HG03280 (cell line): ENCODE data around the gene ANTXR1.

Experiments used
- ATAC-seq: cut with Tn5 transposase; IDR thresholded peaks from one replicate; pipeline ENCODE4 v1.9.1; 2021; ENCODE audit warnings: mild to moderate bottlenecking, moderate library complexity; ENCODE audit not compliant: unreplicated experiment

The ANTXR1 gene

DNA sequence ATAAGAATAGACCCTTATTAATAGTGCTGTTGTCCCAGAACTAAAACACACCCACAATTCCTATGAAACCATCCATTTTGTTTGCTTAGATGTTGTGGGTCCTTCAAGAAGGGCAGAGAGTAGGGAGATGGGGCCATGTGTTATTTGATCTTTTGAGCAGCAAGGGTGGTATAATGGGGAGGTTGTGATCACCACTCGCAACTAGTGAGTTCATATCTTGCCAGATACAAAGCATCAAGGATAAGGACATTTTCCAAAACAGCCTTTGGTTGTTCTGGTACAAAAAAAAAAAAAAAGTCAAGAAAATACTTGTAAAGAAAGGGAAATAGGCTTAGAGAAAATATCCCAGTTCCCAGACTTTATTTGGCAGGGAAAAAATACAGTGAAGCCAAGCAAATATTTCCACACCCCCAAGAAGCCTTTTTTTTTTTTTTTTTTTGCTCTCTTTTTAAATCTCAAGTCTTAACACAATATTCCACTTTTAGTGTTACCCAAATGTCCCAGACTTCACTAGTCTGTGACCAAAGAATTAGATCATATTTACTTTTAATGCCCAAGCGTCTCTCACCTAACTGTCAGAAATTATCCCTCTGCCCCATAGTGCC lies 54.1 kb downstream of the ANTXR1 start:
- ATAC-seq = no peak

DNA sequence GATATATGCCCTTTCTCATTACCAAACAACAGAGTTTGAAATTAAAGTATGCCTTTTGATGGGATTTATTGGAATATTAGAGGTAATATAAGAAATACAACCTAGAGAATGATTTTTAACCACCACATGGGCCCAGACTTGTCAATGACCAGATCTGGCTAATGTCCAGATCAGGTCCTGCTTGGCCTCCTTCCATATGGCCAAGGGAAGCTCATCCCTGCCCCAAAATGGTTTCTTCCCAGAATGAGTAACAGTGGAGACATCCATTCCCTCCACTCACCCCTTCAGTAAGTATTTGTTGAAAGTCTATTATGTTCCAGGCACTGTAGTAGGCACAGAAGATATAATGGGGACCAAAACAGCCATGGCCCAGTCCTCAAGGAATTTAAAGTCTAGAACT lies 54.9 kb downstream of the ANTXR1 start:
- ATAC-seq = no peak

DNA sequence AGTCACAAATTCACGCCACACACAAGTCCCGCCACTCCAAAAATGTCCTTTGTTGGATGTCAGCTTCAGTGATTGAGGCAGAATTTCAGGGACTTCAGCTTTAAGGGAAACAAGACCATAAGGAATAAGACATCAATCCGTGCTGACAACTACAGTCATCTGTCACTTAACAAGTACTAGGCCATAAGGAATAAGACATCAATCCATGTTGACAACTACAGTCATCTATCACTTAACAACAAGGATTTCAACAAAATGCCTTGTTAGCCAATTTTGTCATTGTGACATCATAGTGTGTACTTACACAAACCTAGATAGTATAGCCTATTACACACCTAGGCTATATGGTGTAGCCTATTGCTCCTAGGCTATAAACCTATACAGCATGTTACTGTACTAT lies 58.0 kb downstream of the ANTXR1 start:
- no peak for ATAC-seq

DNA sequence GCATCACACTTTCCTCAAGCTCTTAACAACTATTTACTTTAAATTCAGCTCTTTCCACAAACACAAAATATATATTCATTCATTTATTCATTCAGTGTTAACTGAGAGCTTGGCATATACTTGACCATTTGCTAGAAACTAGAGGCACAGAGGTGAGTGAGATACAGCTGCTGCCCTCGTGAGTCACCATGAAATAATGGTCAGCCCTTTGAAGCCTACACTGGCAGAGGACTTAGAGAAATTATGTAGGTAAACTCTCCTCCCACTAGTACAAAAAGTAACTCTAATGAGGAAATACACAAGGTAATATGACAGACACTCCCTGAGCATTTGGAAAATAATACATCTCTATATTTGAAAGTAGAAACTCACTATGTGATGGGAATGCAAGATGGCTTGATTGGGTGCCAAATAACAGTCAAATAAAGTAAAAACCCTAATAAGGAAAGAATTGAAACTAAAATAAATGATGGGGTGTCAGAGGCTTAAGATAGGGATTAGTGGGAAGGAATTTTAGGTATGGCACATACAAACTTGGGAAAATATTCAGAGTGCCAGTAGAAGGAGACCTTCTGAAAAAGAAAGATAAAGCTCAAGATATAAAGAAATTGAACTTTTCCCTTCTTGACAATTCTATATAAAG lies 61.1 kb downstream of the ANTXR1 start:
- no peak for ATAC-seq

DNA sequence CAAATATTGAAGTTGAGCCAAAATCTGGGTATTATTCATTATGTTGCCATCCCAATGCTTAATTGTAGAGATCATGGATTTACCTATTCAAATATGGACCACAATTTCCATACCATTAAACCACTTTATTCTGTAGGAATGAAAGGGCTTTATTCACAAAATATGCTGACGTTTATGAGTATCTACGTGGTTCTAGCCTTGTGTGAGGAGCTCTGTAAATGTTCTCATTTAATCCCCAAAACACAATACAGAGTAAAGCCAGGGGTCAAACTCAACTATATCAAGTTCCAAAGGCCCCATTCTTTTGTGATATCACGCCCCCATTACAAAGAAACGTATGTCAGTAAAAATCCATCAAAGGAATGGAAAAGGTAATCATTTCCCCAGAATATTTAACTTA lies 61.9 kb downstream of the ANTXR1 start:
- ATAC-seq = no peak

DNA sequence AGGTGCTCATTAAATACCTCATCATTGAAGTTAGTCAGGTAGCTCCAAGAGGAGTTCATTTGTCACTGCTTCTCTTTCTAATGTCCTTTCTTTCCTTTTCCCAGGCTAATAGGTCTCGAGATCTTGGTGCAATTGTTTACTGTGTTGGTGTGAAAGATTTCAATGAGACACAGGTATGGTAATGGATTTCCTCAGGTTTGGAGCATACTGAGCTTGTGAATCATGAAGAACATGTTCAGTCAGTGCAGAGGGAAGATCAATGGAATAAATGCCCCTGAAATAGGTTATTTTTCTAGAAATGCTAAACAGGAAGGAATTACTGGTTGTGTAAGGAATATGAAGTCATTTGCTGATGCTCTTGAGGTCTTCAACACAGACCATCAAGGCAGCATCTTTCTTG lies 62.5 kb downstream of the ANTXR1 start:
- no peak for ATAC-seq

DNA sequence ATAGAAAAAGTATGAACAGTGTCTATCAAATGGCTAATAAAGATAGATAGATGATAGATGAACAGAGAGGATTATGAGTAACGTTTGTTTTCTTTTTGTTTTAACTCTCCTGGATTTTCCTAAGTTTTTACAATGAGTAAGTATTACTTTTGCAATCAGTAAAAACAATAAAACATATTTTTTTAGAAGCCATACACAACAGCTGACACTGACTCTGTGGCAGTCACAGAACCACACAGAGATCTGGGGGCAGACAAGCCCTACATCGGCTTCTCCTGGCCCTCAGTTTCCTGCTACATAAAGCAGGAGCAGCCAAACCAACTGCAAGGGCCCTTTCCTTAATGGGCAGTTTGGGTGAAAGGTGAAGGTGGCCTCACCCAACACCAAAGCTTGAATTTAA lies 63.6 kb downstream of the ANTXR1 start:
- no peak for ATAC-seq

DNA sequence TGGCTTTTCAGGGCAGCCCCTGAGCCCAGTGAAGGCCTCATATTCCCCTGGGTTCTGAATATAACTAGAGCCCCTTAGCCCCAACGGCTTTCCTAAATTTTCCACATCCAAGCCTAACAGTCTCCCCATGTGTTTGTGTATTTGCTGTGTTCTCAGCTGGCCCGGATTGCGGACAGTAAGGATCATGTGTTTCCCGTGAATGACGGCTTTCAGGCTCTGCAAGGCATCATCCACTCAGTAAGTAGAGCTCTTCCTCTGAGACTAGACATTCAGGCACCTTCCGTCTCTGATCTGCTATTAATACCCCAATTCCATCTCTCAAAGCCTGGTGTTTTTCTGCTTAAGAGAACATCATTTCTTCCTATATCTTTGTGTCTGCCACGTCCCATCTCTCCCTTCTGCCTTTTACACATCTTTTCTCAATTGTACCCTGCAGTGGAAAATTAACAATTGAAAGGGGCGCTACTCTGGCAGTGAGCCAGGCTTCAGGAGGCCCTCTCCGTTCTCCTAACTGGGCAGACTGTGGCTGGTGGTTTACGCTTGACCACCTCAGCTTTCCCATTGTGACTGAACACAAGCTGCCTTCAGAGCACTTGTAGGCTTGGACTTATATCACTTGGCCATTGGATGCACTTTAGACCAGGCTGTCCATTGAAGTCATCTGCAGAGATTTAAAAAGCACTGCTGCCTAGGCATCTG lies 64.4 kb downstream of the ANTXR1 start:
- ATAC-seq = no peak

DNA sequence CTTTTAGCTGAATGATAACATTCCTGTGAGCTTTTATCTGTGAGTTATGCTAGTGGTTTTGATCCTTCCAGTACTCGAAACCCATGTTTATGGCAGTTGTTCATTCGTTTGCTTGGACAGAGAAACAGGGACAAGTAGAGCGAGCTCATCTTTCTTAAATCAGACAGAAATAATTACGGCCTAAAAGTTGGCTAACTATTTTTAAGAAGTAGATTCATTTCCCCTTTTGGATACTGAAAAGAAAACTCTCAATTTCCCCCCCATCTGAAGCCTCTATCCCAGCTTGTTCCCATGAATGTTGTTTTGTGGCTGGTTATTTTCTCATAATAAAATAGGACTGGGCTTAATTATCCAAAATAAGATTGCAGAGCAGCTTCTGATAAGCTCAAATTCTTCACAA lies 67.1 kb downstream of the ANTXR1 start:
- no peak for ATAC-seq

DNA sequence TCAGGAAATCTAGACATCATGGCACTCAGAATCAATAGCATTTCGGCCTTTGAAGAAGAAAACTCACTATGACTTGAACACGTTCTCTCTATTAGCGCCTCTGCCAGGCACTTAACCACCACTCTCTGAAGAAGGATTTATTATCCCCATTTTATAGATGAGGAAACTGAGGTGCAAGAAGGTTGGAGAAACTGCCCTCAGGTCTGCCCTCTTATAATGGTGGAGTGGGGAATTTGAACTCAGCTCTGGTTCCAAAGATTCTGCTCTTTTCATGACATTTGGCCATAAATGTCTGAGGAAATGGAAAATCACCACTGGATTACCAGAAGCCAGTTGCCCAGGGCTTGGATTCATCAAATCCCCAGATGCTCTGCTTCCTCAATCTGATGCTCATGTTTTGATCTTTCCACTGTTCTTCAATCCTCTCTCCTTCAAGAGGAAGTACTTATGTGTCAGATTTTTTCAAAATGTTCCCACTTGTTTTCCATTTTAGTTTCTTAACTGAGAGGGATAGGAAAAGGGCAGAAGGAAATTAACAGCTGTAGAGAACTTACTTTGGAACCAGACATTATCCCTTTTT lies 68.1 kb downstream of the ANTXR1 start:
- ATAC-seq = no peak

DNA sequence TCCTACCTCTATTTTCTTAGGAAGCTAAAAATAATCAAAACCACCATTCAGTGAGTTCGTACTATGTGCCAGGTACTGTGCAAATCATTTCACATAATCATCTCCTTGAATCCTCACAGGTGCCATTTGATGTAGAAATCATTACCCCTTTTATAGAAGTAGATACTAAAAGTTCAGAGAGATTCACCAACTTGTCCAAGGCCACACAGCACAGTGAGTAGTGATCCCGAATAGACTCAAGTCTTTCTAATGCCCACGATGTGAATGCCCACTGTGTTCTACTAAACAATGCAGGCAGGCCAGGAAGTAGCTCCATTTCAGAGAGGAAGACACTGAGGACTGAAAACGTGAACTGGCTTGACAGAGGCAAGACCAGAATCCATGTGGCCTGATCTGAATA lies 68.8 kb downstream of the ANTXR1 start:
- no peak for ATAC-seq

DNA sequence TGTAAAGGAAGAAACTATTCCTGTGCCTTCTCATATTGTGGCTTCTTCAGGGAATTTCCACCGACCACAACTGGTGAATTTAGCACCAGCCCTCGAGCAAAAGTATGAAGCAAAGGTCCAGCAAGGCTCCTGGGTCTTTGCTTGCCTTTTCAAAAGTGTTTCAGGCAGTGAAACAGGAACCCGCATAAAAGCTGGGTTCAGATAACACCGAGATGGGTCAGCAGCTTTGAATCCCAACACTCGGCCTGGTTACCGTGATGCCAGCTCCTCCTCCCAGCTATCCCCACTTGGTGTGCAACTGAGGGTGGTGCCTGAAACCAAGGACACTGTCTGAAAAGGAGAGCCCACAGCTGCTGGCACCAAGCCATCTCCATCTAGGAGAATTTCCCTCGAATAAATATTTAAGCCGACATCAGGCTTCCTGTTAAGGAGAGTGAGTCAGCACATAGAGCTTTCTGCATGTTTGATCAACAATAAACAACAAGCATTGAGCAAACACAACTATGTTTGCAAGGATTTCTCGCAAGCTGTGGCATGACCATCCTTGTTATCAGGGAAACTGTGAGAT lies 69.5 kb downstream of the ANTXR1 start:
- no peak for ATAC-seq

DNA sequence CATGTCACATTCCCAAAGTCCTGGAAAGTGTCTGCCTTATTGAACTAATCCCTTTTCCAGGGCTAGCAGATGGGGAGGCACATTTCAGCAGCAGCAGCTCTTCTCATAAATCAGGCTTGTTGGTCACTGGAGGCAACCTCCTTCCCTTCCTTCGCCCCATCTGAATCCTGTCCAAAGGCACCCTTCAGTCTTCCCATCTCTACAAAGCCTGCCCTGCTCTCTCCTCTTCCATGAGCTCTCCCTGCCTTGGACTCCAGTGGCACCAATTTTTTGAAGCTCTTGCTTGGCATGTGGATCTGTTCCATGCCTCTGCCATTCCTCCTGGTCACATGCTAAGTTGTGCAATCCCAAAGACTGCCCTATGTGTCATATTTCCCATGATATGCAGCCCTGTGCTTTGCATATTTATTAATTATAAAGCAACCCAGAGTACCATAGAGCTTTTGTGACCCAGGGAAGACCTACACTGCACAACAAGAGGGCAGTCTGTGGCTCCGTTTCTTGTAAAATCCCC lies 70.3 kb downstream of the ANTXR1 start:
- no peak for ATAC-seq

DNA sequence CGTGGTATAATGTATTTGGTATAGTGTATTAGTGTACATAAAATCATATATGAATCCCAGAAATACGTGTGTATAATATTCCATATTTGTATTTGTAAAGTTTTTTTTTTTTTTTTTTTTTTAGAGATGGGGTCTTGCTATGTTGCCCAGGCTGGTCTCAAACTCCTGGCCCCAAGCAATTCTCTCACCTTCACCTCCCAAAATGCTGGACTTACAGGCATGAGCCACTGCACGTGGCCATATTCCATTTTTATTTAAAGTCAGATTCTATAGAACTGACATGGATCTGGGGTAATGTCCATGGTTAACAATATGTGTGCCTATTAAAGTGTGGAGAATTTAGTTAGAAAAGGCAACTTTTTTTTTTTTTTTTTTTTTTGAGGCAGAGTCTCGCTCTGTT lies 71.5 kb downstream of the ANTXR1 start:
- no peak for ATAC-seq

DNA sequence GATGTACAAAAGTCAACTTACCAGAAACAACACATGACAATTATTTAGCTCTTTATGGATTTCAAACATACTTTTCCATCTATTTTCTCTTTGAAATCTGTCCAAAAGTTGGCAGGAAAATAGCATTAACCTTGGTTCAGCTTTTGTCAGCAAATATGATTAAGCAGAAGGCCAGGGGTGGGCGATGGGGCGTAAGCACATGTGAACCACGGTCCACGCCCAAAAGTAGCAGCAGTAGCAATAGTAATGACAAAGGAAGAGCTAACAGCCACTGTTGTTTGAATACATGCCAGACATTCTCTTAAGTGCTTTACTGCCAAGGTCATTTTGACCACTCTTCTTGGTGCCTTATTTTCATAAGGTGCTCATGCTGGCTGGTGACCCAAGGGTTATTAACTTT lies 73.5 kb downstream of the ANTXR1 start:
- no peak for ATAC-seq

DNA sequence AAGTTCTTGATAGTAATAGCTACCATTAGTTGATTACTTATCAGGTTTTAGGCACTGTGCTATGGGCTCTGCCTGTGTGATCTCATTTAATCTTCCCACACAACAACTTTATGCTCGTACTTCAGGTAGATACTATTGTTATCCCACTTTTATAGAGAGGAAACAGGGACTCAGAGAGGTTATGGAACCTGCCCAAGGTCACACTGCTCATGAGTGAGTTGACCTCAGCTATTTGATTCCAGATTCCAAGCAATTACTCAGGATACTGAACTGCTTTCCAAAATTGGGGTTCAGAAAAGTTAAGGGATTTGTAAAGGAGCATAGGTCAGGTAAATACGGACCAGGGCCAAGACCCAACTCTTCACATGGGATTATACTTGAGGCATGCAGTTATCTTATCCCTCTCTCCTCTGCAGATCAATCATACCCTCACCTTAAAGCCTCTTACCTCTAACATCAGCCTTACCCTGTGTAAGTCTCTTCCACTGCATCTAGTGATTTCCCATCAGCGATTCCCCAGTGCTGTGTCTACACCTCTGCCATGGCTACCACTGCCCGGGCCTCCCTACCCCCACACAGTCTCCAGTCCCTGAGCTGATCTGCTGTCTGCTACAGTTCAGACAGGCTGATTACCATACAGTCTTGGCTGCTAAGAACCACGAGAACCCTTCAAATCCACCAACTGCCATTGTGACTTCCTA lies 74.4 kb downstream of the ANTXR1 start:
- ATAC-seq = no peak

DNA sequence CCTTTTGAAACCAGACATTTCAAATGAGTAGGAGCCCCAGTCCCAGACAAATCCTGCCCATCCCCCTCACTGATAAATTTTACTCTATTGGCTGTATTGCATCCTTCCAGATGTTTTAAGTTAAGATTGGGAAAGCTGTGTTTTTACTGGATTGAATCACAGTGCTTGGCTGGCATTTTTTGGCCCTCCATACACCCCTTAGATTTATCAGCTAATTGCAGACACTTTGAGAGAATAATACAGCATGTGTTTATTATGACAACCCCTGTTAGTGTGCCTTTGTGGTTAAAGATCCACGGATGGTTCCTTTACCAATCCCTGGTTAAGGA lies 74.9 kb downstream of the ANTXR1 start:
- no peak for ATAC-seq

DNA sequence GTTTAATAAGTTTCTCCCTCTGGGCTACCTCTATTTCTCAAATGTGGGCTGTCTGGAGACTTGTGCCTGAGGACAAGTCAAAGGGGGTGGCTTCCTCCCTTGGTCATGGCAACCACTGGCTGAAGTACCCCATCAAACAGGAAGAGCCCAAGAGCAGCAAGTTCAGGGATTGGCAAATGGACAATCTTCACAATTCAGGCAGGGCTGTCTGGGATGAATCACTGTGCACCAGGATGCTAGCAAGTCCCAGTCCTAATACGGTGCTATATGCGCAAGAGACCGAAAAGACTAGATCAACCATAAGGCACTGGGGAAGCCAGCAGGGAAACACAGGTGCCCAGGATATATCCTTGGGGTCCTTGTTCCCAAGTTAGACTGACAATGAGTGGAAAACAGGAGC lies 75.5 kb downstream of the ANTXR1 start:
- ATAC-seq = no peak

DNA sequence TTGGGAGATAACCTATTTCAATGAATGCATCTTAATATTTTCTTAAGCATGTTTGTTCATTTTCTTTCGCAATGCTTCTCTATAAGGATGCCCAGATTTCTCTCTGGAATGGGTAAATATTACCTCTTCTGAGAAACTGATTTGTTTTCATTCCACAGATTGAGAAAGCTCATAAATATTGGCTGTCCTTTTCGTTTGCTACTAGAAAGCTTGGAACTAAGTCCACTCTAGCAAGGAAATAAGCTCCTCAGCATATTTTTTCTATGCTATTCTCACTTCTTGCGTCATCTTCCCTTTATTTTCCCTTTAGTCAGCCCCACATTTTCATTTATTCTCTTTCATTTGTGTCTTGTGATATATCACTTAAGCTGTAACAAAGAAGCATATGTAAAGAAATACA lies 76.3 kb downstream of the ANTXR1 start:
- ATAC-seq = no peak

DNA sequence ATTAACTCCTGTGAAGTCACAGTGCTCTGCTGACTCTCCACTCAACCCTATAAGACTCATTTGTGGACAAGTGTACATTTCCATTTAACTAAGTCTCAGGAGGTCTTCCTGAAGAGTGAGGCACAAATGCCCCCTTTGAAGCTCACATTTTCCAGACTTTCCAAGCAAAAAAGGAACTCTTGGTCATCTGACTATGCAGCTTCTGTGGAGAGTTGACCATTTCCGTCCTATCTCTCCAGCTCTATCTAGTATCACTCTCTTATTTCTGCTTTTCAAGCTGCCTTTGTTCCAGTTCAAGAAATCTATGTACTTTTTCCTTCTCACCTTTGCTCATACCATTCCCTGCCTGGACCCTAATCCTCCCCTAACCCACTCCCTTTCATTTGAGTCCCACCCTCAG lies 77.0 kb downstream of the ANTXR1 start:
- ATAC-seq = no peak

DNA sequence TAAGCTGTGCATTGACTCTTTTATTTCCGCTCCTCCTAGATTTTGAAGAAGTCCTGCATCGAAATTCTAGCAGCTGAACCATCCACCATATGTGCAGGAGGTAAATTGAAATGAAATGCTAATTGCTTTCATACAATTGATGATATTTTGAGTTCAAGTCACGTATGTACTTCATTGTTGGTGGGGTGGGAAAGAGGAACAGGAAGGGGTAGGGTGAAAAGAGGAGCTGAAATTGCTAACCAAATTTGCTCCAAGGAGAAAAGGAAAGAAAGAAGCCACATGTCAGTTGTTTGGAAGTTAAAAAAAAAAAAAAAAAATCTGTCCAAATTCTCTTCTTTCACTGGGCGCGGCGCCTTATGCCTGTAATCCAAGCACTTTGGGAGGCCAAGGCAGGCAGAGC lies 77.8 kb downstream of the ANTXR1 start:
- no peak for ATAC-seq
